HepG2 (cell line): ENCODE measurements around the gene MVB12A. TPM values are rescaled to one million over a fixed set of nuclear protein-coding genes. Genes with fewer than 3 reads are reported as not detected.
A peak's percentile ranks its signal among the peaks of the same experiment; 100 is the strongest.

ENCODE experiments used
- ATAC-seq: fragments of 200-7000 bp; cut with Tn5 transposase; 3 replicates; pipeline ENCODE4 v1.9.1; 2020; ENCODE audit warnings: mild to moderate bottlenecking, moderate library complexity
- BruUV-seq: library from RNA; stranded (reverse); fragments of 400-500 nt; replicated peaks from 2 replicates; lab custom pipeline; 2021; lab: Mats Ljungman, UMichigan
- CTCF ChIA-PET: fragments of 300-600 bp; formaldehyde crosslinking; extraction: SDS; loops from one replicate; lab custom pipeline; 2021; ENCODE audit warnings: low total read pairs, inconsistent platforms, low intra/inter-chr PET ratio; lab: Yijun Ruan, JAX
- POLR2A ChIA-PET: fragments of 350-600 bp; sonication (Branson Sonifier 250); formaldehyde crosslinking; loops from one replicate; lab custom pipeline; 2020; ENCODE audit warnings: antibody characterized with exemption, inconsistent platforms; lab: Yijun Ruan, JAX
- DNase-seq: peaks from one replicate; pipeline ENCODE4 v3.0.0-alpha.2; 2015; ENCODE audit warnings: low spot score
- FAIRE-seq: peaks from 3 replicates; lab custom pipeline; 2011; peaks lifted over from hg19 to GRCh38; lab: Jason Lieb, UNC
- H2AFZ ChIP-seq: one replicate; pipeline ENCODE4 v1.6.1; 2011; ENCODE audit warnings: low read length, inconsistent platforms
- H3K27ac ChIP-seq: fragments of 300-600 bp; 3 replicates; pipeline ENCODE4 v1.8.0; 2011; ENCODE audit warnings: mixed run types, mild to moderate bottlenecking, mixed read lengths, low read length, inconsistent platforms; ENCODE audit not compliant: insufficient read depth; ENCODE audit errors: extremely low read length
- H3K27me3 ChIP-seq, 2 experiments: fragments of 200-600 bp in 1 of 2; 2 replicates in 1 of 2; 3 replicates in 1 of 2; pipeline versions ENCODE4 v1.6.0 to v1.8.0; 2011; ENCODE audit warnings: low read length in 2 of 2, mild to moderate bottlenecking in 2 of 2, moderate library complexity in 2 of 2, inconsistent platforms in 1 of 2; ENCODE audit not compliant: insufficient read depth in 2 of 2, control insufficient read depth in 1 of 2
- H3K36me3 ChIP-seq, 2 experiments: fragments of 200-600 bp in 1 of 2; replicated peaks in 1 of 2; 2 replicates in 1 of 2; 3 replicates in 1 of 2; pipeline versions ENCODE4 v1.5.1 to v1.8.0; 2011; ENCODE audit warnings: low read length in 2 of 2, inconsistent platforms in 1 of 2; ENCODE audit not compliant: insufficient read depth in 2 of 2, control insufficient read depth in 1 of 2
- H3K4me1 ChIP-seq: 2 replicates; pipeline ENCODE4 v1.5.1; 2012; ENCODE audit warnings: low read length, inconsistent platforms; ENCODE audit not compliant: insufficient read depth
- H3K4me2 ChIP-seq: 2 replicates; pipeline ENCODE4 v1.6.0; 2011; ENCODE audit warnings: low read depth, low read length, inconsistent platforms
- H3K4me3 ChIP-seq, 3 experiments: fragments of 200-600 bp in 1 of 3; sonication (generic), shearing (Covaris generic) in 1 of 3; replicated peaks in 1 of 3; 2 replicates each; pipeline ENCODE4 v1.5.1; 2011 to 2016; ENCODE audit warnings: low read length in 3 of 3, inconsistent platforms in 2 of 3, low read depth in 2 of 3, mild to moderate bottlenecking in 2 of 3, control low read depth in 1 of 3, mixed read lengths in 1 of 3; ENCODE audit not compliant: insufficient read depth in 1 of 3
- H3K79me2 ChIP-seq: one replicate; pipeline ENCODE4 v1.6.1; 2011; ENCODE audit warnings: low read length, inconsistent platforms; ENCODE audit not compliant: insufficient read depth
- H3K9ac ChIP-seq: 2 replicates; pipeline ENCODE4 v1.6.0; 2011; ENCODE audit warnings: mild to moderate bottlenecking, low read depth, low read length, inconsistent platforms; ENCODE audit not compliant: insufficient read depth
- H3K9me3 ChIP-seq: 2 replicates; pipeline ENCODE4 v1.5.1; 2012; ENCODE audit warnings: mild to moderate bottlenecking, low read length
- H4K20me1 ChIP-seq: 2 replicates; pipeline ENCODE4 v1.6.0; 2011; ENCODE audit warnings: inconsistent platforms, mild to moderate bottlenecking, low read length, moderate library complexity; ENCODE audit not compliant: insufficient read depth
- ATF1 ChIP-seq: IDR thresholded peaks from 2 replicates; pipeline ENCODE4 v1.6.1; 2016; ENCODE audit warnings: mild to moderate bottlenecking, control low read depth
- CEBPB ChIP-seq: IDR thresholded peaks from 2 replicates; pipeline ENCODE4 v1.6.1; 2011; ENCODE audit warnings: low read depth, low read length, improper control_type of control experiment, borderline replicate concordance
- CREB1 ChIP-seq, 2 experiments: fragments of 450-650 bp in 1 of 2; IDR thresholded peaks; 2 replicates each; pipeline ENCODE4 v1.6.1; 2016 to 2017; ENCODE audit warnings: control low read depth in 1 of 2, mild to moderate bottlenecking in 1 of 2, missing compliant biosample characterization in 1 of 2, missing genetic modification characterization in 1 of 2
- POGZ ChIP-seq: sonication (generic); formaldehyde crosslinking; IDR thresholded peaks from 2 replicates; pipeline ENCODE4 v1.4.0; 2020; ENCODE audit warnings: mild to moderate bottlenecking, missing genetic modification reagents
- YEATS2 ChIP-seq: sonication (generic); formaldehyde crosslinking; IDR thresholded peaks from 2 replicates; pipeline ENCODE4 v1.4.0; 2020; ENCODE audit warnings: missing genetic modification reagents, borderline replicate concordance
- ZGPAT ChIP-seq: IDR thresholded peaks from 2 replicates; pipeline ENCODE4 v1.6.1; 2016; ENCODE audit warnings: mild to moderate bottlenecking
- ZNF121 ChIP-seq: sonication (generic); formaldehyde crosslinking; IDR thresholded peaks from 2 replicates; pipeline ENCODE4 v1.5.0; 2020; ENCODE audit warnings: mild to moderate bottlenecking, missing genetic modification reagents
- ZNF136 ChIP-seq: sonication (generic); formaldehyde crosslinking; IDR thresholded peaks from 2 replicates; pipeline ENCODE4 v1.8.1; 2022; ENCODE audit warnings: low read depth, mild to moderate bottlenecking, moderate library complexity, missing genetic modification reagents
- ZNF160 ChIP-seq: sonication (generic); formaldehyde crosslinking; IDR thresholded peaks from 2 replicates; pipeline ENCODE4 v1.8.0; 2022; ENCODE audit warnings: mild to moderate bottlenecking, inconsistent platforms, missing genetic modification reagents
- ZNF224 ChIP-seq: sonication (generic); formaldehyde crosslinking; IDR thresholded peaks from 2 replicates; pipeline ENCODE4 v1.5.0; 2020; ENCODE audit warnings: mild to moderate bottlenecking, missing genetic modification reagents
- ZNF629 ChIP-seq: sonication (generic); formaldehyde crosslinking; conservative IDR thresholded peaks from 2 replicates; pipeline ENCODE4 v1.5.0; 2020; ENCODE audit warnings: missing genetic modification reagents
- WGBS: methylation state at CpG from one replicate; pipeline ENCODE4 v1.1.6; 2017; ENCODE audit warnings: low lambda C conversion rate; 5-methylcytosine and 5-hydroxymethylcytosine counted together
- in situ Hi-C: cut with HindIII; loops from 2 replicates; pipeline ENCODE4 v1.10.0; 2017; ENCODE audit warnings: low pct_unique_long_range_greater_than_20kb; ENCODE audit not compliant: extremely low pct_ligation_motif_present
- intact Hi-C: fragments of 100-400 bp; cut with micrococcal nuclease; formaldehyde crosslinking; loops from one replicate; pipeline ENCODE4 v1.10.0; 2022; ENCODE audit not compliant: unreplicated experiment
- polyA plus RNA-seq, 8 experiments: library from polyadenylated mRNA; depleted of rRNA in 3 of 8; stranded (reverse) in 7 of 8; unstranded in 1 of 8; fragments of >200 nt; fragmentation: Illumina TruSeq in 4 of 8; extraction: Trizol in 4 of 8; gene quantifications; 2 replicates each; pipeline versions ENCODE4 v1.2.1 to v1.2.3, GENCODE V29; 2011 to 2016; ENCODE audit warnings: low read depth in 4 of 8, missing spikeins in 1 of 8, mixed read lengths in 1 of 8; ENCODE audit not compliant: insufficient read depth in 1 of 8
- total RNA-seq, 5 experiments: library from RNA; depleted of rRNA; stranded (reverse); fragments of >200 nt; fragmentation: Illumina TruSeq; extraction: Trizol; gene quantifications; 2 replicates each; pipeline ENCODE4 v1.2.3, GENCODE V29; 2016; ENCODE audit warnings: low read depth in 1 of 5

Gene MVB12A
- total and polyA plus RNA-seq, 2 of the 13 experiments (the other 11 are each of a cell fraction or from before 2014, with no cell fraction given): 35.7 to 36.1 TPM

GRCh38 chr19:17429641-17430113 lies 9.8 kb downstream of the MVB12A start:
- Histone ChIP-seq H3K79me2 (no peaks in the 10 kb centered on the region), H3K9ac (no peak overlapping the region), H3K4me3 (no peak overlapping the region), H2AFZ (no peak overlapping the region), H3K4me2 (no peak overlapping the region), H3K27ac (no peak overlapping the region), H3K9me3 (no peaks in the 10 kb centered on the region), H3K36me3 (no peaks in the 10 kb centered on the region), H3K27me3 (no peaks in the 10 kb centered on the region), H4K20me1 (no peaks in the 10 kb centered on the region), H3K4me1 (peaks cover 8% of the 10 kb centered on the region)
- in situ Hi-C loops: no loop called here
- no TSS peak for BruUV-seq
- ChIA-PET CTCF (no interaction called here), POLR2A (interaction anchor here (1.1 to 1.5 kb wide), 2 partner anchors 10 to 24 kb away, joined by 3 to 6 read pairs; partner anchors contain the start of genes BST2 and MVB12A)
- TF ChIP-seq ZNF160 (CRISPR knock-in tag) (no peak), ZNF224 (no peak), CREB1 (IDR thresholded peaks at IDR 0.05) (no peak), CREB1 (CRISPR knock-in tag; IDR thresholded peaks at IDR 0.05) (no peak), POGZ (CRISPR knock-in tag) (no peak)
- no peak for DNase-seq
- intact Hi-C loops: no loop called here
- ATAC-seq: no peak
- no peak for FAIRE-seq
- 45% methylated on average over 14 of the region's 17 CpGs for WGBS

GRCh38 chr19:17431417-17431816 lies 11.6 kb downstream of the MVB12A start:
- CTCF ChIA-PET: no interaction called here

More at GRCh38 chr19:17431417-17431816, 11.6 kb downstream of the MVB12A start:
- in situ Hi-C loops: no loop called here
- BruUV-seq: no TSS peak
- Histone ChIP-seq H3K4me2 (no peak overlapping the region), H4K20me1 (no peaks in the 10 kb centered on the region), H3K9ac (no peak overlapping the region), H3K36me3 (no peaks in the 10 kb centered on the region), H2AFZ (no peak overlapping the region), H3K4me3 (no peak overlapping the region), H3K79me2 (no peaks in the 10 kb centered on the region), H3K27ac (no peak overlapping the region), H3K27me3 (no peaks in the 10 kb centered on the region), H3K4me1 (peaks cover 8% of the 10 kb centered on the region), H3K9me3 (no peaks in the 10 kb centered on the region)
- POLR2A ChIA-PET: no interaction called here
- intact Hi-C loops: no loop called here
- WGBS: 70% methylated on average over 7 of the region's 7 CpGs
- ATAC-seq: no peak
- TF ChIP-seq CREB1 (IDR thresholded peaks at IDR 0.05): no peak
- TF ChIP-seq CREB1 (CRISPR knock-in tag; IDR thresholded peaks at IDR 0.05): no peak
- no peak for TF ChIP-seq ATF1 (CRISPR knock-in tag)
- TF ChIP-seq YEATS2 (CRISPR knock-in tag): no peak
- 0 out of 2 replicates have a peak, but pooled peaks have one; percentile 3 for TF ChIP-seq CEBPB
- TF ChIP-seq ZNF629: peak; percentile 22; the same call in 1 of the 2 replicates
- TF ChIP-seq ZGPAT: no peak
- TF ChIP-seq ZNF136 (CRISPR knock-in tag): no peak
- peak; percentile 76 for TF ChIP-seq ZNF121 (CRISPR knock-in tag)
- no peak for DNase-seq
- FAIRE-seq: no peak
